ENCODE results near the gene PRDM15.
A peak's percentile ranks its signal among the peaks of the same experiment; 100 is the strongest.
"Not testable (repeated sequence)": the region's sequence is repeated elsewhere in the genome, so short reads cannot be mapped to it uniquely, and the experiment has no call there.

PRDM15 gene

GRCh38 chr21:41801321-41802197 is 77.6 kb downstream of the PRDM15 start:
- no peak for DNase-seq

GRCh38 chr21:41800425-41801320 is 78.5 kb downstream of the PRDM15 start:
- no peak for DNase-seq

- DNase-seq: no peak
Measured at GRCh38 chr21:41799763-41800162, 79.4 kb downstream of the PRDM15 start.

- DNase-seq: no peak
Measured at GRCh38 chr21:41798326-41798725, 80.8 kb downstream of the PRDM15 start.

GRCh38 chr21:41796476-41797080 is 82.6 kb downstream of the PRDM15 start:
- DNase-seq: no peak

- no peak for DNase-seq
Measured at GRCh38 chr21:41795726-41796125, 83.4 kb downstream of the PRDM15 start.

- DNase-seq: no peak
Measured at GRCh38 chr21:41794600-41794999, 84.5 kb downstream of the PRDM15 start.

GRCh38 chr21:41792711-41793110 is 86.4 kb downstream of the PRDM15 start:
- DNase-seq: no peak

GRCh38 chr21:41786509-41786987 is 92.6 kb downstream of the PRDM15 start:
- no peak for DNase-seq

GRCh38 chr21:41785262-41785661 is 93.9 kb downstream of the PRDM15 start:
- DNase-seq: not testable (repeated sequence)

GRCh38 chr21:41784456-41785102 is 94.6 kb downstream of the PRDM15 start:
- DNase-seq: no peak

GRCh38 chr21:41783476-41784180 is 95.5 kb downstream of the PRDM15 start:
- no peak for DNase-seq

GRCh38 chr21:41781050-41781410 is 98.1 kb downstream of the PRDM15 start:
- no peak for DNase-seq

- no peak for DNase-seq
Measured at GRCh38 chr21:41780337-41781049, 98.7 kb downstream of the PRDM15 start.

GRCh38 chr21:41779659-41780058 is 99.5 kb downstream of the PRDM15 start:
- DNase-seq: no peak

- no peak for DNase-seq
Measured at GRCh38 chr21:41778930-41779600, 100.1 kb downstream of the PRDM15 start.

GRCh38 chr21:41777951-41778815 is 101.0 kb downstream of the PRDM15 start:
- peak; percentile 63 for DNase-seq

GRCh38 chr21:41776778-41777177 is 102.4 kb downstream of the PRDM15 start:
- no peak for DNase-seq

- no peak for DNase-seq
Measured at GRCh38 chr21:41775149-41775472, 104.0 kb downstream of the PRDM15 start.

All from activated CD8-positive, alpha-beta memory T cell treated with anti-CD3 and anti-CD28 coated beads, Interleukin-2, amount 50 U/mL, for 48 hours (primary cell).